Smooth muscle cell (in vitro differentiated cells): Measurements from ENCODE around the gene GAB4. TPM values are rescaled to one million over a fixed set of nuclear protein-coding genes. Genes with fewer than 3 reads are reported as not detected.

ENCODE experiments used
- DNase-seq: peaks from one replicate; lab custom pipeline; 2025; ENCODE audit not compliant: unreplicated experiment; lab: John Stamatoyannopoulos, UW
- H2AFZ ChIP-seq: fragments of 200-600 bp; sonication (generic); 2 replicates; pipeline ENCODE4 v1.6.0; 2016; ENCODE audit warnings: antibody characterized with exemption, low read depth, mild to moderate bottlenecking
- H3F3A ChIP-seq: fragments of 200-600 bp; sonication (generic); 2 replicates; pipeline ENCODE4 v1.6.0; 2017; ENCODE audit warnings: antibody characterized with exemption, low read depth
- H3K27ac ChIP-seq: fragments of 200-600 bp; sonication (generic); 2 replicates; pipeline ENCODE4 v1.5.1; 2016; ENCODE audit warnings: low read depth, mild to moderate bottlenecking
- H3K27me3 ChIP-seq: fragments of 200-600 bp; sonication (generic); 2 replicates; pipeline ENCODE4 v1.6.1; 2016; ENCODE audit warnings: low read depth, mild to moderate bottlenecking
- H3K36me3 ChIP-seq: fragments of 200-600 bp; sonication (generic); 2 replicates; pipeline ENCODE4 v1.5.1; 2016; ENCODE audit warnings: low read depth
- H3K4me1 ChIP-seq: fragments of 200-600 bp; sonication (generic); 2 replicates; pipeline ENCODE4 v1.5.1; 2016; ENCODE audit warnings: low read depth
- H3K4me2 ChIP-seq: fragments of 200-600 bp; sonication (generic); 2 replicates; pipeline ENCODE4 v1.6.0; 2016; ENCODE audit warnings: mild to moderate bottlenecking
- H3K4me3 ChIP-seq: fragments of 200-600 bp; sonication (generic); 2 replicates; pipeline ENCODE4 v1.5.1; 2016; ENCODE audit warnings: mild to moderate bottlenecking
- H3K79me2 ChIP-seq: fragments of 200-600 bp; sonication (generic); 2 replicates; pipeline ENCODE4 v1.6.0; 2016; ENCODE audit warnings: low read depth, mild to moderate bottlenecking
- H3K9ac ChIP-seq: fragments of 200-600 bp; sonication (generic); 2 replicates; pipeline ENCODE4 v1.6.0; 2016; ENCODE audit warnings: low read depth
- H3K9me3 ChIP-seq: fragments of 200-600 bp; sonication (generic); replicated peaks from 2 replicates; pipeline ENCODE4 v1.5.1; 2016; ENCODE audit warnings: low read depth
- H4K20me1 ChIP-seq: fragments of 200-600 bp; sonication (generic); 2 replicates; pipeline ENCODE4 v1.6.0; 2016; ENCODE audit warnings: low read depth
- CTCF ChIP-seq: fragments of 200-600 bp; sonication (generic); IDR thresholded peaks from 2 replicates; pipeline ENCODE4 v1.5.1; 2017; ENCODE audit warnings: borderline replicate concordance, mild to moderate bottlenecking, antibody characterized with exemption; ENCODE audit not compliant: insufficient read depth, poor library complexity, severe bottlenecking
- WGBS: methylation state at CpG from one replicate; pipeline ENCODE4 v1.1.7; 2016; ENCODE audit warnings: low lambda C conversion rate; 5-methylcytosine and 5-hydroxymethylcytosine counted together
- polyA plus RNA-seq: library from polyadenylated mRNA; unstranded; fragments of >200 nt; fragmentation: Nextera tagmentation; extraction: Ambion mirVana; gene quantifications from 2 replicates; pipeline ENCODE4 v1.2.1, GENCODE V29; 2016
- total RNA-seq: library from RNA; depleted of rRNA; stranded (reverse); fragments of >200 nt; gene quantifications from 2 replicates; pipeline ENCODE4 v1.2.3, GENCODE V29; 2014

The GAB4 gene
- total and polyA plus RNA-seq, 2 experiments from 2014 or later, result not detected

GRCh38 chr22:16972311-16972710 is 35.7 kb downstream of the GAB4 start:
- WGBS, result 83% methylated on average over 4 of the region's 4 CpGs
- DNase-seq, result no peak
- Histone ChIP-seq H3K79me2 (no peaks in the 10 kb centered on the region), H3K27ac (no peak overlapping the region), H4K20me1 (no peaks in the 10 kb centered on the region), H3K36me3 (no peaks in the 10 kb centered on the region), H3K27me3 (no peaks in the 10 kb centered on the region), H3K4me1 (no peaks in the 10 kb centered on the region), H3K9ac (no peak overlapping the region), H3K4me2 (no peak overlapping the region), H3K4me3 (no peak overlapping the region), H2AFZ (no peak overlapping the region), H3K9me3 (no peaks in the 10 kb centered on the region), H3F3A (no peaks in the 10 kb centered on the region)
- TF ChIP-seq CTCF, result no peak

GRCh38 chr22:16970446-16970845 is 37.6 kb downstream of the GAB4 start:
- H3K4me2 ChIP-seq, result no peak overlapping the region
- no peak overlapping the region for H3K4me3 ChIP-seq
- H3K36me3 ChIP-seq, result no peaks in the 10 kb centered on the region
- no peak for TF ChIP-seq CTCF
- H3K27ac ChIP-seq, result no peak overlapping the region
- 71% methylated on average over 4 of the region's 4 CpGs for WGBS
- no peaks in the 10 kb centered on the region for H4K20me1 ChIP-seq
- H3K9me3 ChIP-seq, result no peaks in the 10 kb centered on the region
- no peaks in the 10 kb centered on the region for H3K27me3 ChIP-seq
- no peak overlapping the region for H3K9ac ChIP-seq
- no peak overlapping the region for H2AFZ ChIP-seq
- H3F3A ChIP-seq, result no peaks in the 10 kb centered on the region
- no peaks in the 10 kb centered on the region for H3K79me2 ChIP-seq
- DNase-seq, result no peak
- no peaks in the 10 kb centered on the region for H3K4me1 ChIP-seq

DNA sequence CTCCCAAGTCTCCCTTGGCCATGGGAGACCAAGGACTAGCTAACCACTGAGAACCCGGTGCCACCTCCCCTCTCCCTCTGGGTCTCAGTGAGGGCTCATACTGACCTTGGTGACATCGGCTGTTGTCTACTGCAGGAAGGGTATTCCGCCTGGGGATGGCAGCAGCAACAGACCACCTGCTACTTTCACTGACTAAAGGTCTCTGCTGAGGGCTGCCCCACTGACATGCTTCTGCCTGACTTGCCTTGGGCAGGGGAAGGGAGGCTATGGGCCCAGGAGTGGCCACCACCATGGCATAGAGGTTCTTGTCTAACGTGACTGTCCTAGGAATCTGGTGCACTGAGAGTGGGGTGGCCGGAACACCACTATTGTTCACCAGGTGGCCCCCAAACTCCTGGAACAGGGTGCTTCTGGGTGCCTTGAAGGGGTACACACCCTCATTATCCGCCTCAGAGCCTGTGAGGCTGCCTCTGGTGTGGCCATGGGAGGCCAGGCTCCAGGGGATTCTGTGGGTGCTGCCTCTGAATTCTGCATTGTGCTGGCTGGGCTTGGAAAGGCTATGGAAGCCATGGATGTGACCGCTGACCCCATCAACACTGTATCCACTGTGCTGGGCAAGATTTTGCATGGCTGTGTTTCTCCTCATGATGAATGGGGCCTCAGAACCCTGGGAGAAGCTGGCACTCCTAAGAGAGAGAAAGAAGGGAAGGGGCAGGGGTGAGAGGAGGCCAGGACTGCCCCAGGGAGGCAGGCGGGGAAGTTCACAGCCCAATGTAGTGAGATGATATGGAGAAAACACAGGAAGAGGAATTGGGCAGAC is 38.3 kb downstream of the GAB4 start:
- H4K20me1 ChIP-seq, result no peaks in the 10 kb centered on the region
- no peak overlapping the region for H3K4me3 ChIP-seq
- H2AFZ ChIP-seq, result no peak overlapping the region
- no peak overlapping the region for H3K9ac ChIP-seq
- no peak overlapping the region for H3K4me2 ChIP-seq
- no peaks in the 10 kb centered on the region for H3K79me2 ChIP-seq
- no peaks in the 10 kb centered on the region for H3K36me3 ChIP-seq
- no peaks in the 10 kb centered on the region for H3K27me3 ChIP-seq
- TF ChIP-seq CTCF, result no peak
- H3K27ac ChIP-seq, result no peak overlapping the region
- 69% methylated on average over 8 of the region's 8 CpGs for WGBS
- H3K9me3 ChIP-seq, result no peaks in the 10 kb centered on the region
- no peaks in the 10 kb centered on the region for H3K4me1 ChIP-seq
- no peaks in the 10 kb centered on the region for H3F3A ChIP-seq
- no peak for DNase-seq

DNA sequence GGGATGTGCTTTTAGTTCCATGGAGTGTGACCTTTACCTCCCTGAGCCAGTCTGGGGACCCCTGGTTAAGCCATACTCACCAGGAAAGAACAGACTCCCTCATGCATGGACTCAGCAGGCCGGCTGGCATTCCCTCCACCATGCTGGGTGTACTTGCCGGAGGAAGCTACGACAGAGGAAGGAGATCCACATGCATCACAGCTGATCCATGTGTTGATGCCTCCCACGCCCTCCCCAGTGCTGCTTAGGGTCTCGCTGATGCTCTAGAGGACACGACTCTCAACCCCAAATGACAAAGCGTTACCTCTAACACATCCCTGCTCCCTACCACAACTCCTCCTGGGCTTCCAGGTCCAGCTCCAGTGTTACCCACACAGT is 39.8 kb downstream of the GAB4 start:
- no peaks in the 10 kb centered on the region for H3K36me3 ChIP-seq
- H3K4me2 ChIP-seq, result no peak overlapping the region
- H2AFZ ChIP-seq, result no peak overlapping the region
- no peaks in the 10 kb centered on the region for H3K9me3 ChIP-seq
- no peaks in the 10 kb centered on the region for H3K27me3 ChIP-seq
- H4K20me1 ChIP-seq, result no peaks in the 10 kb centered on the region
- no peak overlapping the region for H3K27ac ChIP-seq
- H3F3A ChIP-seq, result no peaks in the 10 kb centered on the region
- H3K9ac ChIP-seq, result no peak overlapping the region
- DNase-seq, result no peak
- TF ChIP-seq CTCF, result no peak
- no peaks in the 10 kb centered on the region for H3K79me2 ChIP-seq
- H3K4me3 ChIP-seq, result no peak overlapping the region
- H3K4me1 ChIP-seq, result no peaks in the 10 kb centered on the region
- WGBS, result 86% methylated on average over 7 of the region's 7 CpGs
